Measurements from ENCODE around the gene MUC5B. TPM values are rescaled to one million over a fixed set of nuclear protein-coding genes. Genes with fewer than 3 reads are reported as not detected.

Gene MUC5B
- total and polyA plus RNA-seq, 2 donors from 2014 or later: 0.38 TPM; not detected in 1

DNA sequence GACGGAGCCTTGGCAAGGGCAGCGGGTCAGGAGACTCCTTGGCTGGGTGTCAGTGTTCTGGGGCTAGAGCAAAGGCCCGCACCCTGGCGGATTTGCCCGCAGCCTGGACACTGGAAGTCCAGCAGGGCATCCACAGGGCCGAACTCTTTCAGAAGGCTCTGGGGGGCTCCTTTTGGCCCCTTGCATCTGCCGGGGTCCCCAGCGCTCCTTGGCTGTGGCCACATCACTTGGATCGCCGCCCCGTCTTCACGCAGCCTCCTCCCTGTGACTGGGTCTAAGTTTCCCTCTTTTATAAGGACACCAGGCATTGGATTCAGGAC is 45.1 kb upstream of the MUC5B start:
- H3K9me3 ChIP-seq (ENCODE audit: control insufficient read depth in 2 of 3, insufficient read depth in 1 of 3, low read length in 3 of 3): no peaks in the 10 kb centered on the region
- TF ChIP-seq, protein P1, sequence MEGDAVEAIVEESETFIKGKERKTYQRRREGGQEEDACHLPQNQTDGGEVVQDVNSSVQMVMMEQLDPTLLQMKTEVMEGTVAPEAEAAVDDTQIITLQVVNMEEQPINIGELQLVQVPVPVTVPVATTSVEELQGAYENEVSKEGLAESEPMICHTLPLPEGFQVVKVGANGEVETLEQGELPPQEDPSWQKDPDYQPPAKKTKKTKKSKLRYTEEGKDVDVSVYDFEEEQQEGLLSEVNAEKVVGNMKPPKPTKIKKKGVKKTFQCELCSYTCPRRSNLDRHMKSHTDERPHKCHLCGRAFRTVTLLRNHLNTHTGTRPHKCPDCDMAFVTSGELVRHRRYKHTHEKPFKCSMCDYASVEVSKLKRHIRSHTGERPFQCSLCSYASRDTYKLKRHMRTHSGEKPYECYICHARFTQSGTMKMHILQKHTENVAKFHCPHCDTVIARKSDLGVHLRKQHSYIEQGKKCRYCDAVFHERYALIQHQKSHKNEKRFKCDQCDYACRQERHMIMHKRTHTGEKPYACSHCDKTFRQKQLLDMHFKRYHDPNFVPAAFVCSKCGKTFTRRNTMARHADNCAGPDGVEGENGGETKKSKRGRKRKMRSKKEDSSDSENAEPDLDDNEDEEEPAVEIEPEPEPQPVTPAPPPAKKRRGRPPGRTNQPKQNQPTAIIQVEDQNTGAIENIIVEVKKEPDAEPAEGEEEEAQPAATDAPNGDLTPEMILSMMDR (IDR thresholded peaks at IDR 0.05; ENCODE audit: borderline replicate concordance, extremely low read depth, insufficient read depth): no peak
- H3K4me3 ChIP-seq (ENCODE audit: low read length in 3 of 3): no peak overlapping the region
- no peaks in the 10 kb centered on the region for H3K36me3 ChIP-seq (ENCODE audit: control insufficient read depth in 2 of 3, insufficient read depth in 3 of 3, low read length in 3 of 3)
- DNase-seq: peak in 1 of 5 donors; percentile 53
- H3K4me1 ChIP-seq (ENCODE audit: control insufficient read depth in 2 of 3, insufficient read depth in 2 of 3, low read depth in 1 of 3, low read length in 3 of 3): no peaks in the 10 kb centered on the region
- intact Hi-C loops (cut with DNase I): no loop called here
- H3K9ac ChIP-seq (ENCODE audit: low read length in 3 of 3): no peak overlapping the region
- no peaks in the 10 kb centered on the region for H3K27me3 ChIP-seq (ENCODE audit: control insufficient read depth, insufficient read depth, low read length)
- no peak for FAIRE-seq
- H3K27ac ChIP-seq (ENCODE audit: low read depth in 2 of 2, low read length in 2 of 2): no peak overlapping the region

DNA sequence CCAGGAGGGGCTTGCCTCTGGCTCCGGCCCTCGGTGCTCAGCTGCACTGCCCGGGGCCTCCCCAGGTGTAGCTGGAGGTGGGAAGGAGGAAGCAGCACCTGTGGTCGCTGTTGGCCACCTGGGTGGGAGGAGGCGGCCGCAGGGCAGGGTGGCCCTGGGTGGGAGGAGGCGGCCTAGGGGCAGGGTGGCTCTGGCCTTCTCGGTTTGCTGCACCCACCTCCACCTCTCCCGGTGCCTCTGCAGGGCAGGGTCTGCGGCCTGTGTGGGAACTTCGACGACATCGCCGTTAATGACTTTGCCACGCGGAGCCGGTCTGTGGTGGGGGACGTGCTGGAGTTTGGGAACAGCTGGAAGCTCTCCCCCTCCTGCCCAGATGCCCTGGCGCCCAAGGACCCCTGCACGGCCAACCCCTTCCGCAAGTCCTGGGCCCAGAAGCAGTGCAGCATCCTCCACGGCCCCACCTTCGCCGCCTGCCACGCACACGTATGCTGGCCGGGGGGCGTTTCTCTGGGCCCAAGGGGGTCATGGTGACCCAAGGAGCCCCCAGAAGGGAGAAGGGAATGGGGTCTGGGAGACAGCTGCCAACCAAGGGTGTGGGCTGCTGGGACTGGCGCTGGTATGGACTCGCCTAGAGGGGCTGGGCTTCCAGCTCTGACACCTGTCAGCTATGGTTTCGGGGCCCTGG is 44.5 kb upstream of the MUC5B start:
- H3K4me1 ChIP-seq (ENCODE audit: control insufficient read depth in 2 of 3, insufficient read depth in 2 of 3, low read depth in 1 of 3, low read length in 3 of 3): no peaks in the 10 kb centered on the region
- TF ChIP-seq, protein P1 (IDR thresholded peaks at IDR 0.05; ENCODE audit: borderline replicate concordance, extremely low read depth, insufficient read depth): no peak
- no peaks in the 10 kb centered on the region for H3K9me3 ChIP-seq (ENCODE audit: control insufficient read depth in 2 of 3, insufficient read depth in 1 of 3, low read length in 3 of 3)
- no peak overlapping the region for H3K9ac ChIP-seq (ENCODE audit: low read length in 3 of 3)
- FAIRE-seq (no peak), DNase-seq (peak in 1 of 5 donors; percentile 70)
- no peaks in the 10 kb centered on the region for H3K27me3 ChIP-seq (ENCODE audit: control insufficient read depth, insufficient read depth, low read length)
- H3K36me3 ChIP-seq (ENCODE audit: control insufficient read depth in 2 of 3, insufficient read depth in 3 of 3, low read length in 3 of 3): no peaks in the 10 kb centered on the region
- intact Hi-C loops (cut with DNase I): no loop called here
- H3K27ac ChIP-seq (ENCODE audit: low read depth in 2 of 2, low read length in 2 of 2): no peak overlapping the region
- H3K4me3 ChIP-seq (ENCODE audit: low read length in 3 of 3): no peak overlapping the region

DNA sequence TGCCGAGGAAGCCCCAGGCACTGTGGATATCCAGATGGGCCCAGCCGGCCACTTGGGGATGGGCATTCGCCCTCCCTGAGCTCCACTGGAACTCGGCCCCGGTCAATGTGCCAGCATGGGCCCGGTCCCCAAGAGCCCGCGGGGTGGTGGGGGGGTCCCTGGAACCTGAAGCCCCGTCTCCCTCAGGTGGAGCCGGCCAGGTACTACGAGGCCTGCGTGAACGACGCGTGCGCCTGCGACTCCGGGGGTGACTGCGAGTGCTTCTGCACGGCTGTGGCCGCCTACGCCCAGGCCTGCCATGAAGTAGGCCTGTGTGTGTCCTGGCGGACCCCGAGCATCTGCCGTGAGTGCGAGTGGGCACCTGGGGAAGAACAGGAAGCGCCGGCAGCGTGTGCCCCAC is 44.0 kb upstream of the MUC5B start:
- Histone ChIP-seq H3K9ac (ENCODE audit: low read length in 3 of 3) (no peak overlapping the region), H3K36me3 (ENCODE audit: control insufficient read depth in 2 of 3, insufficient read depth in 3 of 3, low read length in 3 of 3) (no peaks in the 10 kb centered on the region), H3K4me3 (ENCODE audit: low read length in 3 of 3) (no peak overlapping the region), H3K27ac (ENCODE audit: low read depth in 2 of 2, low read length in 2 of 2) (no peak overlapping the region), H3K27me3 (ENCODE audit: control insufficient read depth, insufficient read depth, low read length) (no peaks in the 10 kb centered on the region), H3K4me1 (ENCODE audit: control insufficient read depth in 2 of 3, insufficient read depth in 2 of 3, low read depth in 1 of 3, low read length in 3 of 3) (no peaks in the 10 kb centered on the region), H3K9me3 (ENCODE audit: control insufficient read depth in 2 of 3, insufficient read depth in 1 of 3, low read length in 3 of 3) (no peaks in the 10 kb centered on the region)
- intact Hi-C loops (cut with DNase I): no loop called here
- peak in 1 of 5 donors; percentile 53 for DNase-seq
- no peak for FAIRE-seq
- TF ChIP-seq, protein P1 (IDR thresholded peaks at IDR 0.05; ENCODE audit: borderline replicate concordance, extremely low read depth, insufficient read depth): no peak

DNA sequence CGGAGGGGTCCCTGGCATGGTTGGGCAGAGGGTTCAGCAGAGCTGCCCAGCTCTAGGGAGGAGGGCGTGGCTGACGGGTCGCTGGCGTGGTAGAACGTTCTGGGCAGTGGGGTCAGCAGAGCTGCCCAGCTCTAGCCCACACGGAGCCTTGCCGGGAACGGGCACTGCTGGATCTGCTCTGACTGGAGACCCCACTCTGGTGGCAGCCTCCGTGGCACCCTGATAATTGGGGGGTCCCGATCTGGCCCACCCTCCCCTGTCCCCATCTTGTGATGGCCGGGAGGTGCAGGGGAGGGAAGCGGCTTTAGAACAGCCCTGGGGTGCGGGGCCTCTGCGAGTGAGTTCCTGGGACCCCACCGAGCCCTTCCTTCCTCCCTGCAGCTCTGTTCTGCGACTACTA is 43.2 kb upstream of the MUC5B start:
- DNase-seq (peak in 1 of 5 donors; percentile 59), FAIRE-seq (no peak)
- Histone ChIP-seq H3K9ac (ENCODE audit: low read length in 3 of 3) (no peak overlapping the region), H3K36me3 (ENCODE audit: control insufficient read depth in 2 of 3, insufficient read depth in 3 of 3, low read length in 3 of 3) (no peaks in the 10 kb centered on the region), H3K4me1 (ENCODE audit: control insufficient read depth in 2 of 3, insufficient read depth in 2 of 3, low read depth in 1 of 3, low read length in 3 of 3) (no peaks in the 10 kb centered on the region), H3K9me3 (ENCODE audit: control insufficient read depth in 2 of 3, insufficient read depth in 1 of 3, low read length in 3 of 3) (no peaks in the 10 kb centered on the region), H3K27me3 (ENCODE audit: control insufficient read depth, insufficient read depth, low read length) (no peaks in the 10 kb centered on the region), H3K27ac (ENCODE audit: low read depth in 2 of 2, low read length in 2 of 2) (no peak overlapping the region), H3K4me3 (ENCODE audit: low read length in 3 of 3) (no peak overlapping the region)
- intact Hi-C loops (cut with DNase I): no loop called here
- TF ChIP-seq, protein P1 (IDR thresholded peaks at IDR 0.05; ENCODE audit: borderline replicate concordance, extremely low read depth, insufficient read depth): no peak
